Gastroesophageal sphincter (tissue), 3 donors: ENCODE data around the gene SLC34A2.

Experiments
- POLR2A ChIP-seq, 2 donors: fragments of 450-650 bp; IDR thresholded peaks; one replicate each; pipeline ENCODE4 v1.6.1; 2017; ENCODE audit warnings: antibody characterized with exemption in 2 of 2, mild to moderate bottlenecking in 2 of 2, moderate library complexity in 1 of 2
- TF ChIP-seq, protein P1 (sequence below), 4 experiments: fragments of 200-600 bp in 2 of 4; fragments of 450-650 bp in 2 of 4; sonication (generic) in 1 of 4; IDR thresholded peaks; one replicate each; pipeline ENCODE4 v1.5.1; 2017 to 2019; ENCODE audit warnings: antibody characterized with exemption in 4 of 4, mild to moderate bottlenecking in 2 of 4, moderate library complexity in 2 of 4

DNA sequence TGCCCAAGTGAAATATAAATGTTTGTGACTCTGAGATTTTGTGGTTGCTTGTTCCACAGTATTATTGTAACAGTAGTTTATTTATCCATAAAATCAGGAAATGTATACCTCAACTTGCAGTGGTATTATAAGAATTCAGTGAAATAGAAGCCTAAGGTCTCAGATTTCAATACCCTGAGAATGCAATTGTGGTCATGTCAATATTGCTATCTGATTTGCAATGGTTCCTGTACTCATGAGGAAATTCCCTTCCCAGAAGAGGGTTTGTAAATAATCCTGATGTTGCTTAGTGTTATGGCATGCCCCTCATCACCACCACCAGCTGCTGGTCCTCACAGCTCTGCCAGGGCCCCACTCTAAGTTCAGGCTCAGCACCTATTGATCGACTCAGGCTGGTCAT is 67.8 kb downstream of the SLC34A2 start:
- no peak for TF ChIP-seq POLR2A (IDR thresholded peaks at IDR 0.05)
- TF ChIP-seq, protein P1, sequence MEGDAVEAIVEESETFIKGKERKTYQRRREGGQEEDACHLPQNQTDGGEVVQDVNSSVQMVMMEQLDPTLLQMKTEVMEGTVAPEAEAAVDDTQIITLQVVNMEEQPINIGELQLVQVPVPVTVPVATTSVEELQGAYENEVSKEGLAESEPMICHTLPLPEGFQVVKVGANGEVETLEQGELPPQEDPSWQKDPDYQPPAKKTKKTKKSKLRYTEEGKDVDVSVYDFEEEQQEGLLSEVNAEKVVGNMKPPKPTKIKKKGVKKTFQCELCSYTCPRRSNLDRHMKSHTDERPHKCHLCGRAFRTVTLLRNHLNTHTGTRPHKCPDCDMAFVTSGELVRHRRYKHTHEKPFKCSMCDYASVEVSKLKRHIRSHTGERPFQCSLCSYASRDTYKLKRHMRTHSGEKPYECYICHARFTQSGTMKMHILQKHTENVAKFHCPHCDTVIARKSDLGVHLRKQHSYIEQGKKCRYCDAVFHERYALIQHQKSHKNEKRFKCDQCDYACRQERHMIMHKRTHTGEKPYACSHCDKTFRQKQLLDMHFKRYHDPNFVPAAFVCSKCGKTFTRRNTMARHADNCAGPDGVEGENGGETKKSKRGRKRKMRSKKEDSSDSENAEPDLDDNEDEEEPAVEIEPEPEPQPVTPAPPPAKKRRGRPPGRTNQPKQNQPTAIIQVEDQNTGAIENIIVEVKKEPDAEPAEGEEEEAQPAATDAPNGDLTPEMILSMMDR (IDR thresholded peaks at IDR 0.05), result no peak
